H7 (cell line): ENCODE results near the gene DNAH17. TPM values are rescaled to one million over a fixed set of nuclear protein-coding genes. Genes with fewer than 3 reads are reported as not detected.

Experiments used
- DNase-seq: peaks from one replicate; pipeline ENCODE4 v3.0.0; 2012
- H3K27me3 ChIP-seq: 2 replicates; pipeline ENCODE4 v1.6.0; 2011; ENCODE audit warnings: mild to moderate bottlenecking, low read length; ENCODE audit not compliant: control insufficient read depth, insufficient read depth
- H3K36me3 ChIP-seq: replicated peaks from 2 replicates; pipeline ENCODE4 v1.5.1; 2011; ENCODE audit warnings: low read length; ENCODE audit not compliant: control insufficient read depth, insufficient read depth
- H3K4me3 ChIP-seq: 2 replicates; pipeline ENCODE4 v1.5.1; 2011; ENCODE audit warnings: low read depth, mild to moderate bottlenecking, control low read depth, low read length, moderate library complexity; ENCODE audit not compliant: insufficient read depth
- total RNA-seq: library from RNA; depleted of rRNA; stranded (reverse); fragments of >200 nt; shearing (Covaris generic); gene quantifications from 2 replicates; pipeline ENCODE4 v1.2.3, GENCODE V29; 2014

DNAH17 gene
- total RNA-seq, 1 experiment from 2014 or later, result 0.87 TPM

- H3K4me3 ChIP-seq, result no peak overlapping the region
- H3K27me3 ChIP-seq, result no peaks in the 10 kb centered on the region
- H3K36me3 ChIP-seq, result no peaks in the 10 kb centered on the region
- DNase-seq, result no peak
Measured at GRCh38 chr17:78592991-78593329, 15.8 kb upstream of the DNAH17 start.

DNA sequence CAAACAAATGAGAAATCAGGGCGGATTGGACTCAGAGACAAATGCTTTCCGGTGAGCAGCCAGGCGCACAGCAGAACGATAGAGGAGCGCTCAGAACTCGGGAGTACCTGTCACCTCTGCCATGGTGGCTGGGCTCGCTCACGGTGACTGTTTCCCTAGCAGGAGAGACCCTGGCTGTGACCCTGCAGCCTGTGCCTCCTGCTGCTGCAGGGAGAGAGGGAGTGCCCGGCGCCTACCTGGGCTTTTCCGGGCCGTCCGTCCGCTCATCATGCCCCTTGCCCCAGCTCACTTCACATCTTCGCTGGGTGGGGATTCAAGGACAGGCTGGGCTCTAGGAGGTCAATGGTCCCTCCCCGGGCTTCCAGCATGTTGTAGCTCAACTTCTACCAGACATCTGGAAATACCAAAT, 14.1 kb upstream of the DNAH17 start:
- no peaks in the 10 kb centered on the region for H3K27me3 ChIP-seq
- H3K4me3 ChIP-seq, result no peak overlapping the region
- DNase-seq, result no peak
- no peaks in the 10 kb centered on the region for H3K36me3 ChIP-seq

GRCh38 chr17:78589885-78590284, 12.7 kb upstream of the DNAH17 start:
- DNase-seq, result no peak
- no peaks in the 10 kb centered on the region for H3K36me3 ChIP-seq
- H3K4me3 ChIP-seq, result no peak overlapping the region
- no peaks in the 10 kb centered on the region for H3K27me3 ChIP-seq

DNA sequence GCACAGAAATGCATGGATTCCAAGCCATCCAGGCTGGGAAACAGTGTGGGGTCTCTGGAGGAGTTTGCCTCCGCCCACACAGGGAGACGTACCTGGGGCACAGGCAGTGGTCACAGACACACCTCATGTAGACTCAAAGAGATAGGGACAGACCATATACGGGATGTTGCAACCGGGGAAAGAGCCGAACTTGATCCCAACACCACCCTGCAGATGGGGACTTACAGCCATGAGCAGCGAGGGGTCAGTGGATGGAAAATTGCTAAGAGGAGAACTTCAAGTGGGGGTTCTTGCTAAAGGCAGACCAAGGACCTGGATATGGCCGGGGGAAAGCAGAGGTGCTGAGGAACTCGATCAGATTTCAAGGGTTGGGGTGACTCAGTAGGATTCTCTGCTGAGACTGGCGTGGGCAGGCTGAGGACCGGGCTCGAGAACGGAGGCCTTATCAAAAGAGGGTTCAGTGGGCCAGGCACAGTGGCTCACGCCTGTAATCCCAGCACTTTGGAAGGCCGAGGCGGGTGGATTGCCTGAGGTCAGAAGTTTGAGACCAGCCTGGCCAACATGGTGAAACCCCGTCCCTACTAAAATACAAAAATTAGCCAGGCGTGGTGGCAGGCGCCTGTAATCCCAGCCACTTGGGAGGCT, 12.0 kb upstream of the DNAH17 start:
- no peak overlapping the region for H3K4me3 ChIP-seq

DNA sequence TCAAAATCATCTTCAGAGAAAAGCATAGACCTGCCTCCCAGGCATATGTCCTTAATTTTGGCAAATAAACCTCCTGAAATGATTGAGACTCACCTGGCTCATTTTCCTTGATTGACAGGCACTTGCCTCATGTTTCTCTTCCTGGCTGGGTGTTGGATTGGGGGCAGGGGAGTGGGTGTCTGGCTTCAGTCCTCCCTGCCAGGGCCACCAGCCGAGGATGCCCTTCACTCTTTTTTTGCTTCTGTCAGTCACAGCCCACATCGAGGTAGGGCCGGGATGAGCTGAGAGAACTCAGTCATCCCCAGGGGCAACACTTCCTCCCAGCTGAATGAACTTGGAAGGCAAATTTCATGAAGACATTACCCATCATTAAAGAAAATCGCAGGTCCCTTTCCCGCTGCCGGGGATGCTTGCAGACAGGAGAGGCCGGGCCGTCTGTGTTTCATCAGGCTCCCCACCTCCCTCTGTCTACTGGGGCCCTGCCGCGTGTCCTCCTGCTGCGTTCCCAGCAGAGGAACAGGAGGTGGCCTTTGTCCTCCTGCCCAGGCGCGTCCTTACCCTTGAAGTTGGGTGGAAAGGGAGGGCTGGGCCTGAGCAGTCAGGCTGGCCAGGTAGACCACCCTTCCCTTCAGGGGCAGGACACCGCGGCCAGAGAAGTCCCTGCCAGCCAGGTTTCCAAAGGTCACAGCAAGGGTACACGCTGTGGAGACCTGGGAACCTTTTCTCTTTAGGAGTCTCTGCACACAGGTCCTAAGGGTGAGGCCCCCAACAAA, 11.2 kb upstream of the DNAH17 start:
- Histone ChIP-seq H3K4me3 (no peak overlapping the region), H3K36me3 (no peaks in the 10 kb centered on the region), H3K27me3 (no peaks in the 10 kb centered on the region)
- DNase-seq, result no peak

More for the DNA sequence above, 12.0 kb upstream of the DNAH17 start:
- H3K36me3 ChIP-seq, result no peaks in the 10 kb centered on the region
- no peaks in the 10 kb centered on the region for H3K27me3 ChIP-seq
- no peak for DNase-seq

- DNase-seq, result no peak
- no peaks in the 10 kb centered on the region for H3K36me3 ChIP-seq
- H3K27me3 ChIP-seq, result no peaks in the 10 kb centered on the region
- H3K4me3 ChIP-seq, result no peak overlapping the region
Measured at GRCh38 chr17:78585006-78585630, 7.9 kb upstream of the DNAH17 start.

DNA sequence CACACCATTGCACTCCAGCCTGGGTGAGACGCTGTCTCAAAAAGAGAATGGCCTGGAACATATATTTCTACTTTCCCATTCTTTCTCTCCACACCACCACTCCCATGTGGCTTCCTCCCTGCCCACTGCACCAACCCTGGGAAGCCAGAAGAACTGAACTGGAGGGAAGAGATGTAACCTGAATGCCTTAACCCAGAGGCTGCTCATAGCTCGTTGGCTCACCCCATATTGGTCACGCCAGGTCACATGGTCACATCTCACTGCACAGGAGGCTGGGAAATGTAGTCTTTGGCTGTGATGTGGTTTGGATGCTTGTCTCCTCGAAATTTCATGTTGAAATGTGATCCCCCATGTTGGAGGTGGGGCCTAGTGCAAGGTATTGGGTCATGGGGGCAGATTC, 5.9 kb upstream of the DNAH17 start:
- Histone ChIP-seq H3K4me3 (no peak overlapping the region), H3K36me3 (no peaks in the 10 kb centered on the region), H3K27me3 (no peaks in the 10 kb centered on the region)
- DNase-seq, result peak; percentile 78

- no peak for DNase-seq
- Histone ChIP-seq H3K36me3 (no peaks in the 10 kb centered on the region), H3K27me3 (no peaks in the 10 kb centered on the region), H3K4me3 (no peak overlapping the region)
Measured at GRCh38 chr17:78581304-78581703, 4.1 kb upstream of the DNAH17 start.

GRCh38 chr17:78580277-78580804, 3.1 kb upstream of the DNAH17 start:
- Histone ChIP-seq H3K27me3 (no peaks in the 10 kb centered on the region), H3K36me3 (no peaks in the 10 kb centered on the region), H3K4me3 (no peak overlapping the region)
- no peak for DNase-seq

DNA sequence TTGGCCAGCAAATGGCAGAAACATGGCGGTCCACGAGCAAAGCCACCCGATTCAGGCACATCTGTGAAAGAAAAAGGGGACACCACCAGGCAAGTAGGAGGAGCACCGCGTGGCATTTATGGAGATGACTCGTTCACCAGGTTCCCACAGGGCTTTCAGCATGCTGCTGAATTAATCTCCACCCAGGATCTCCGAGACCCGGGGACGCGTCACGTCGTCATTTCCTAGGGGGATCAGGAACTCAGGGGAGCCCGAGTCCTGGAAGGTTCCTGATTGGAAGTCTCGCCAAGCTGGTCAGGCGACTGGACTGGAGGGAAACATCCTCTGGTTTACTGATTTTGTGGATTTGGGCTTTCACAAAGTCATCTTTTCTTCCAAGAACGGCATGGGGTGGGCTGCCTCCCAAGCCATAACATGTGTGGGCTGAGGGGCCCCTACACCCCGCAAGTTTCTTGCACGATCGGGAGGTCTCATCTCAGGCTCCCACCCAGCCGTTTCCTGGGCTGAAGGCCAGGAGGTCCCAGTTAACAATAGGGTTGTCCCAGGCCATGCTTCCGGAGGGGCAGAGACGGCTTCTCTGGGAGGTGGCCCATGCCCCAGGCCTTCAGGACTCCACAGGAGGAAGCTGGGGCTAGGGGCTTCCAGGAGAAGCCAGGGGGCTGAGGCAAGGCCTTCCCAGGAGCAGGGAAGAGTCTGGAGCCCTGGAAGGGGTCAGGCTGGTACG, 645 bp downstream of the DNAH17 start:
- DNase-seq, result no peak
- Histone ChIP-seq H3K4me3 (no peak overlapping the region), H3K36me3 (no peaks in the 10 kb centered on the region), H3K27me3 (no peaks in the 10 kb centered on the region)

DNA sequence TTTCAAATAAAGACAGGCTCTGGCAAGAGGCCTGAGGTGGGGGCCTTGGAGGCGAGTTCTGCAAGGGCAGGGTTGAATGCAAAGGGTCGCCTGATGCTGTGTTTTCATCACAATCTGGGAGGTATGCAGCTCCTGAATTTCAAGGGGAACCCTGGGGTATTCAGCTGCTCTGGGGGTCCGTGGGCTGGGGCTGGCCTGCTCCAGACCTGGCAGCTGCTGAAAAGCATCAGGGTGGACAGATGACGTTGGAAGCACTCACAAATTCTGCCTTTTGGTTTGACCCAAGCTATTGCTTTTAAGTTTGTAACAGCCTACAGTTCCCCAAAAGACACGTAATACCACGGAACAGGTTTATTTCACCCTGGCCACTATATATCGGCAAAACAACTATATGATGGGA, 1.3 kb downstream of the DNAH17 start:
- Histone ChIP-seq H3K27me3 (no peaks in the 10 kb centered on the region), H3K4me3 (no peak overlapping the region), H3K36me3 (no peaks in the 10 kb centered on the region)
- no peak for DNase-seq

DNA sequence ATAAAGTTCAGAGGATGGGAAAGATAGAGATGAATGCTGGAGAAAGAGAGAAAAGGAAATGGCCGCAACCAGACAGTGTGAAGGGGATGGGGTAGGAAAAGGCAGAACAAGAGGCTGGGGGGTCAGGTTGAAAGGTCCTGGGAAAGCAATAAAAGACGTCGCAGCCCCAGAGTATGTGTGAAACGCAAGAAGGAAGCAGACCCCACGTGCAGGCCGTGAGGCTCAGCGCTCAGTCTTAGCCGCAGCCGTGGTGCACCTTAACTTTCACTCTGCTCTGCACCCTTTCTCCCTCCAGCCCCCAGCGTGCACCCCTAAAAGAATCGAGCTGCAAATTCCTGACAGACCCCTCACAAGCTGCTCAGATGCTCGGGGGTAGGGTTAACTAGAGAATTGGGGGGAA, 1.9 kb downstream of the DNAH17 start:
- Histone ChIP-seq H3K4me3 (no peak overlapping the region), H3K36me3 (no peaks in the 10 kb centered on the region), H3K27me3 (no peaks in the 10 kb centered on the region)
- no peak for DNase-seq

DNA sequence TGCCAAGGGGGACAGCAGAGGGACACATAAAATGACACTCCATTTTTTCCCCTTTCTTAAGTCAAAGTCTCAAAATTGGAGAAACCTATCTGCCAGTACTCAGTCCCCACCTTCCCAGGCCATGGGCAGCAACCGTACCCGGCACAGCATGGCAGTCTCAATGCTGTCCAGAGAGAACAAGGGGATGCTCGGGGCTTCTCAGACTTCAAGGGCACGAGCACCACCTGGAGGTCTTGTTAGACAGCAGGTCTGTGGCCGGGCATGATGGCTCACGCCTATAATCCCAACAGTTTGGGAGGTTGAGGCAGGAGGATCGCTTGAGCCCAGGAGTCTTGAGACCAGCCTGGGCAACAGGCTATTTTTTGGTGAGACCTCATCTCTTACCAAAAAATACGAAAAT, 3.2 kb downstream of the DNAH17 start:
- DNase-seq, result no peak
- H3K27me3 ChIP-seq, result no peaks in the 10 kb centered on the region
- no peaks in the 10 kb centered on the region for H3K36me3 ChIP-seq
- no peak overlapping the region for H3K4me3 ChIP-seq

- Histone ChIP-seq H3K36me3 (no peaks in the 10 kb centered on the region), H3K27me3 (no peaks in the 10 kb centered on the region), H3K4me3 (no peak overlapping the region)
- peak; percentile 91 for DNase-seq
Measured at GRCh38 chr17:78572239-78573205, 4.7 kb downstream of the DNAH17 start.
